ENCODE measurements around the gene PPP1R12A. TPM values are rescaled to one million over a fixed set of nuclear protein-coding genes. Genes with fewer than 3 reads are reported as not detected.
A peak's percentile ranks its signal among the peaks of the same experiment; 100 is the strongest.

Gene PPP1R12A
- total RNA-seq, 1 donor from 2014 or later = 123 TPM

GRCh38 chr12:79900199-79900598 is 34.7 kb downstream of the PPP1R12A start:
- Mint-ChIP-seq H3K4me3 (no peak overlapping the region), H3K4me1 (peaks cover 12% of the 10 kb centered on the region), H3K27me3 (ENCODE audit: low read depth) (no peaks in the 10 kb centered on the region), H3K36me3 (peaks cover 5% of the 10 kb centered on the region), H3K9me3 (peaks cover 8% of the 10 kb centered on the region), H3K27ac (no peak overlapping the region)
- TF ChIP-seq CTCF (IDR thresholded peaks at IDR 0.05; ENCODE audit: unreplicated experiment) = no peak
- no peak for DNase-seq (ENCODE audit: low spot score in 2 of 2, unreplicated experiment in 2 of 2)

DNA sequence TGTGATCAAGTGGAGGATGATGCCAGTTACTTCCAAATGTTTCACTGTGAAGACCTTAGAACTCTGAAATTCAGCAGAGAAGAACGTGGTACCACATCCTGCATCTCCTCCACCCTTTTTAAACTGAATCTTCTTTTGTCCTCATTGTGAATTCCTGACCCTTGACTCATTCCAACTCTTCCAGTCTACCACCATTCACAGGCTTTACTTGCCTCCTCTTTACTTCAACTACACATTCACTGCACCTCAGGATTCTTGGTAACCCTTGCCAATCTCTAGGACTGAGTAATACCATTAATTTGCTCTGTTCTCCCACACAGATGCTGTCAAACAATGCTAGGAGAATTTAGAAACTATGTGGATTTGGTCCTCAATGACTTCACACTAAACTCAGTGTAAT is 37.3 kb downstream of the PPP1R12A start:
- Mint-ChIP-seq H3K36me3 (peaks cover 5% of the 10 kb centered on the region), H3K9me3 (peaks cover 8% of the 10 kb centered on the region), H3K4me3 (no peak overlapping the region), H3K4me1 (peaks cover 25% of the 10 kb centered on the region), H3K27ac (no peak overlapping the region), H3K27me3 (ENCODE audit: low read depth) (no peaks in the 10 kb centered on the region)
- no peak for DNase-seq (ENCODE audit: low spot score in 2 of 2, unreplicated experiment in 2 of 2)
- no peak for TF ChIP-seq CTCF (IDR thresholded peaks at IDR 0.05; ENCODE audit: unreplicated experiment)

- Mint-ChIP-seq H3K9me3 (peaks cover 8% of the 10 kb centered on the region), H3K4me1 (peaks cover 28% of the 10 kb centered on the region), H3K27me3 (ENCODE audit: low read depth) (no peaks in the 10 kb centered on the region), H3K4me3 (no peak overlapping the region), H3K27ac (peak overlapping the region; percentile 64), H3K36me3 (peaks cover 9% of the 10 kb centered on the region)
- no peak for TF ChIP-seq CTCF (IDR thresholded peaks at IDR 0.05; ENCODE audit: unreplicated experiment)
- DNase-seq (ENCODE audit: low spot score in 2 of 2, unreplicated experiment in 2 of 2) = no peak
These were observed 39.1 kb downstream of the PPP1R12A start for GRCh38 chr12:79895804-79896203.

DNA sequence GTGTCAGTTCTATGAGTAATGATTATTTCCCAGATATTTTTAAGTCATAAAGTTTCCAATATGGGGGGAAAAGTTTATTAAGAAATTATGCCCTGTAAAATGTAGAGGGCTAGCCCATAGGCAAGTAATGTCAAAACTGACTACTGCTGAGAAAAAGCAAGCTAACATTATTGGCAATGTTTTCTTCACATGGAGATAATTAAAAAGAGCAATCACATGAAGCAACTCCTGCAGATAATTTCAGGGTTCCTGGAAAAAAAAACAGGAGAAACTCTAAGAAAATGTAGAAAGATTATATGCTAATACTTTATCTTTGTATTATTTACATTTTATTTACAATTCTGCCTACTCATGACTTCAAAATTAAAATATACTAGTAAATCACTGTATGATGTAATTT is 39.8 kb downstream of the PPP1R12A start:
- peaks cover 9% of the 10 kb centered on the region for H3K36me3 Mint-ChIP-seq
- peaks cover 28% of the 10 kb centered on the region for H3K4me1 Mint-ChIP-seq
- H3K4me3 Mint-ChIP-seq = no peak overlapping the region
- H3K9me3 Mint-ChIP-seq = peaks cover 8% of the 10 kb centered on the region
- no peak overlapping the region for H3K27ac Mint-ChIP-seq
- H3K27me3 Mint-ChIP-seq (ENCODE audit: low read depth) = no peaks in the 10 kb centered on the region
- no peak for TF ChIP-seq CTCF (IDR thresholded peaks at IDR 0.05; ENCODE audit: unreplicated experiment)
- DNase-seq (ENCODE audit: low spot score in 2 of 2, unreplicated experiment in 2 of 2) = no peak

DNA sequence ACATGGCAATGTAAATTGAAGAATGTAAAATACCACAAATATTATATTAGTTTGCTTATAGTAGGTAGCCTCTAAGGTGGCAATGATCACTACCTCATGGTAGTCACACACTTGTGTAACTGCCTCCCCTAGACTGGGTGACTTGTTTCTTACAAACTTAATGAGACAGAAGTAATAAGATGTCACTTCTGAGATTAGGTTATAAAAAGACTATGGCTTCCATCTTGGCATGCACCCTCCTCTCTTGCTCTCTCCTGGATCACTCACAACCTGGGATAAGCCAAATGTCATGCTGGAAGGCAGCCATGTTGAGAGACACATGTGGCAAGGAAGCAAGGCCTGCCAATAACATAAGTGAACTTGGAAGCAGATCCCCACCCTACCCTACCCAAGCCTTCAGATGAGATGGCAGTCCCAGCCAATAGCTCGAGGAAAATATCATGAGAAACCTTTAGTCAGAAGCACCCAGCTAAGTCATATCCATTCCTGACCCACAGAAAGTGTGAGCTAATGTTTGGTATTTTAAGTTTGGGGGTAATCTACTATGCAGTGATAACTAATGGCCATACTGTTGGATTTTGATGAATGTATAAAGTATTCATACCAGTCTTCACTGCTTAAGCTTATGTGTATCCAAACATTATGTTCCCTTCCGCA is 43.3 kb downstream of the PPP1R12A start:
- Mint-ChIP-seq H3K9me3 (peaks cover 3% of the 10 kb centered on the region), H3K36me3 (peaks cover 4% of the 10 kb centered on the region), H3K27ac (no peak overlapping the region), H3K4me3 (no peak overlapping the region), H3K27me3 (ENCODE audit: low read depth) (no peaks in the 10 kb centered on the region), H3K4me1 (peaks cover 27% of the 10 kb centered on the region)
- no peak for TF ChIP-seq CTCF (IDR thresholded peaks at IDR 0.05; ENCODE audit: unreplicated experiment)
- DNase-seq (ENCODE audit: low spot score in 2 of 2, unreplicated experiment in 2 of 2) = no peak
